Vagina (tissue), 2 donors: Measurements from ENCODE around the gene CALM3. TPM values are rescaled to one million over a fixed set of nuclear protein-coding genes. Genes with fewer than 3 reads are reported as not detected.

Source experiments
- DNase-seq, 2 donors: peaks; one replicate each; pipeline ENCODE4 v3.0.0-alpha.2; 2017; ENCODE audit errors: extremely low spot score in 2 of 2
- H3K27ac ChIP-seq: fragments of 200-600 bp; sonication (generic); one replicate; pipeline ENCODE4 v1.5.1; 2019
- H3K27me3 ChIP-seq: fragments of 200-600 bp; sonication (generic); one replicate; pipeline ENCODE4 v1.5.1; 2019
- H3K36me3 ChIP-seq, 2 donors: fragments of 200-600 bp; sonication (generic); one replicate each; pipeline ENCODE4 v1.5.1; 2017 to 2019
- H3K4me1 ChIP-seq: fragments of 200-600 bp; sonication (generic); one replicate; pipeline ENCODE4 v1.5.1; 2019
- H3K4me3 ChIP-seq, 2 donors: fragments of 200-600 bp; sonication (generic); 1 replicate in 1 of 2; 2 replicates in 1 of 2; pipeline ENCODE4 v1.5.1; 2016 to 2019
- H3K9me3 ChIP-seq: fragments of 200-600 bp; sonication (generic); one replicate; pipeline ENCODE4 v1.5.1; 2019
- POLR2A ChIP-seq, 2 donors: fragments of 450-650 bp; IDR thresholded peaks; one replicate each; pipeline ENCODE4 v1.6.1; 2017; ENCODE audit warnings: antibody characterized with exemption in 2 of 2, mild to moderate bottlenecking in 2 of 2, moderate library complexity in 2 of 2
- POLR2AphosphoS5 ChIP-seq, 2 donors: sonication (generic); formaldehyde crosslinking; IDR thresholded peaks; one replicate each; pipeline ENCODE4 v1.9.0; 2017; ENCODE audit warnings: antibody characterized with exemption in 2 of 2, mild to moderate bottlenecking in 2 of 2, low read depth in 1 of 2; ENCODE audit not compliant: insufficient read depth in 1 of 2
- intact Hi-C: fragments of 100-400 bp; cut with DNase I; formaldehyde crosslinking; loops from one replicate; pipeline ENCODE4 v1.15.1; 2023
- total RNA-seq: library from RNA; depleted of rRNA; stranded (reverse); fragments of >200 nt; gene quantifications from one replicate; pipeline ENCODE4 v1.2.3, GENCODE V29; 2016
- TF ChIP-seq, protein P1 (sequence below), 3 experiments: fragments of 450-650 bp in 2 of 3; fragments of 200-600 bp in 1 of 3; sonication (generic) in 1 of 3; IDR thresholded peaks; one replicate each; pipeline ENCODE4 v1.5.1; 2017 to 2019; ENCODE audit warnings: antibody characterized with exemption in 3 of 3, mild to moderate bottlenecking in 2 of 3, moderate library complexity in 2 of 3

CALM3 gene
- total RNA-seq, 1 donor from 2014 or later, result 105 TPM

DNA sequence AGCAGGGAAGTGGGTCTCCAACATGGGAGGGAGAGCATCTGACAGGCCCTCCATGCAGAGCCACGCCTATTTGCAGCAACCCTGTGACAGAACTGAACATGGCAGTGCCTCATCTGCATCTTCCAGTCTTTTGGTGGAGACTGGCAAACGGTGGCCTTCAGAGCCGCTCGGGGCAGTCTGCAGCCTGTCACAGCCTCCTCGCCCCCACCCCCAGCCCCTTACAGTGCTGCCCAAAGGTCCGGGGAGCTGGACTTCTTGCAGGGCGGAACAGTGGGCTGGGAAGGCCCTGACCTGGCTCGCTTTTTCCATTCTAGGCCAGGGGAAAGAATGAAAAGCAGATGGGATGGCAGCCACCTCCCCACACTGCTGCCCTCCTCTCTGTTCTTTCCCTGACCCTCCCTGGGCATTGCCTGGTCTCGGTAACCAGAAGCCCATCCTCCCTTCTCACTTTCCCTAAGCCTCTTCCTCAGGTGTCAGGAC lies 2.7 kb downstream of the CALM3 start:
- TF ChIP-seq POLR2A (IDR thresholded peaks at IDR 0.05), result no peak
- TF ChIP-seq, protein P1, sequence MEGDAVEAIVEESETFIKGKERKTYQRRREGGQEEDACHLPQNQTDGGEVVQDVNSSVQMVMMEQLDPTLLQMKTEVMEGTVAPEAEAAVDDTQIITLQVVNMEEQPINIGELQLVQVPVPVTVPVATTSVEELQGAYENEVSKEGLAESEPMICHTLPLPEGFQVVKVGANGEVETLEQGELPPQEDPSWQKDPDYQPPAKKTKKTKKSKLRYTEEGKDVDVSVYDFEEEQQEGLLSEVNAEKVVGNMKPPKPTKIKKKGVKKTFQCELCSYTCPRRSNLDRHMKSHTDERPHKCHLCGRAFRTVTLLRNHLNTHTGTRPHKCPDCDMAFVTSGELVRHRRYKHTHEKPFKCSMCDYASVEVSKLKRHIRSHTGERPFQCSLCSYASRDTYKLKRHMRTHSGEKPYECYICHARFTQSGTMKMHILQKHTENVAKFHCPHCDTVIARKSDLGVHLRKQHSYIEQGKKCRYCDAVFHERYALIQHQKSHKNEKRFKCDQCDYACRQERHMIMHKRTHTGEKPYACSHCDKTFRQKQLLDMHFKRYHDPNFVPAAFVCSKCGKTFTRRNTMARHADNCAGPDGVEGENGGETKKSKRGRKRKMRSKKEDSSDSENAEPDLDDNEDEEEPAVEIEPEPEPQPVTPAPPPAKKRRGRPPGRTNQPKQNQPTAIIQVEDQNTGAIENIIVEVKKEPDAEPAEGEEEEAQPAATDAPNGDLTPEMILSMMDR (IDR thresholded peaks at IDR 0.05), result no peak
- no peak for TF ChIP-seq POLR2AphosphoS5 (IDR thresholded peaks at IDR 0.05; ENCODE audit: insufficient read depth in 1 of 2, low read depth in 1 of 2)
- H3K4me3 ChIP-seq, result peak overlapping the region in 1 of 2 donors; percentile 99
- no peaks in the 10 kb centered on the region for H3K9me3 ChIP-seq
- H3K27me3 ChIP-seq, result no peaks in the 10 kb centered on the region
- DNase-seq, result peak in 1 of 2 donors; percentile 84
- peaks cover 51% of the 10 kb centered on the region for H3K4me1 ChIP-seq
- peak overlapping the region; percentile 97 for H3K27ac ChIP-seq
- intact Hi-C loops, result no loop called here
- H3K36me3 ChIP-seq, result peaks cover 0 to 23% of the 10 kb centered on the region in 2 donors

DNA sequence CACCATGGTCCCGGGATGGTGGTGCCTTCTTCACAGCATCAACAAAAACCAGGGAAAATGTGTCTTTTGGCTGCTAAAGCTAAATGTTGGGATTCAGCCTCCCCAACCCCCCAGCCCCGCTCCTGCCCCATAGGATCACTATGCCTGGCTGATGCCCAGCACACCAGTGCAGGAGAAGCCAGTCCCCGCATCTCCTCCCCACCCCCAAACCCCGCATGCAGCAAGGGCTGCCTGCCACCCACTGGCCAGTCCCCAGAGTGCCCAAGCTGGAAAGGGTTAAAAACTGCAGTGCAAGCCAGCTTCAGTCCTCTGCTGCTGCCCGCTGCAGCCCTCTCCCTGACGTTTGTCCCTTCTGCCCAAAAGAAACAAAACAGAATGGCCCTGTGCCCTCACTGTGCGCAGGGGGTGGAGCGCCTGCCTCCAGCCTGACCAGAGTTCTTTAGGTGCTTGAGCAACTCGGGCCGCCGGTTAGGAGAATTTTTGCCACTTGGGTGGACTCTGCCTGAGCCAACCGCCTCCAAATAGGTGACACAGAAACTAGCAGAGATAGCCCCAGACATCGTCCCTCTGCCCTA lies 3.7 kb downstream of the CALM3 start:
- Histone ChIP-seq H3K4me1 (peaks cover 51% of the 10 kb centered on the region), H3K9me3 (no peaks in the 10 kb centered on the region), H3K27ac (peak overlapping the region; percentile 53), H3K4me3 (peak overlapping the region in 1 of 2 donors; percentile 6), H3K36me3 (peaks cover 0 to 34% of the 10 kb centered on the region in 2 donors), H3K27me3 (no peaks in the 10 kb centered on the region)
- DNase-seq, result peak in 1 of 2 donors; percentile 54
- intact Hi-C loops, result no loop called here
- no peak for TF ChIP-seq POLR2AphosphoS5 (IDR thresholded peaks at IDR 0.05; ENCODE audit: insufficient read depth in 1 of 2, low read depth in 1 of 2)
- TF ChIP-seq, protein P1 (IDR thresholded peaks at IDR 0.05), result no peak
- TF ChIP-seq POLR2A (IDR thresholded peaks at IDR 0.05), result no peak

DNA sequence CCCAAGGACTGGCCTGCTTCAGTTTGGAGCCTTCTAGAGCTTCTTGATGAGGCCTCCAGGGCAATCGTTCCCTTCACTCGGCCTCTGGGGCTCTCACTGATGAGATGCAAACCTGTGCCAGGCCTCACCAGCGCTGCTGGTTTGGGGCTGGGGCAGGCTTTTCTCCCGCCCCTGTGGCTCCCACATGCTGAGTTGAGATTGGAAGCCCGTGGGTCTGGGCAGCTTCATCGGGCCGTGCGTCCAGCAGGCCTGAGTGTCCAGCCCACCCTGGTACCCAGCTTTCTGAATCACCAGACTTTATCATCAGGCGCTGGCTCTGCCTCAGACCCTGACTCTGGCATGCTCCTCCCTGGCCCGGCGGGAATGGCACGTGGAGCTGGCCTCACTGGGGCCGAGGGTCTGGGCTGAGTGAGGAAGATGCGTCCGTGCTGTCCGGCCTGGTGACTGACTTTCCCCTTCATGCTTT lies 4.3 kb downstream of the CALM3 start:
- H3K4me1 ChIP-seq, result peaks cover 46% of the 10 kb centered on the region
- H3K27me3 ChIP-seq, result no peaks in the 10 kb centered on the region
- peaks cover 0 to 39% of the 10 kb centered on the region in 2 donors for H3K36me3 ChIP-seq
- peak in 1 of 2 donors; percentile 85 for DNase-seq
- H3K9me3 ChIP-seq, result no peaks in the 10 kb centered on the region
- intact Hi-C loops, result no loop called here
- TF ChIP-seq POLR2AphosphoS5 (IDR thresholded peaks at IDR 0.05; ENCODE audit: insufficient read depth in 1 of 2, low read depth in 1 of 2) (no peak), POLR2A (IDR thresholded peaks at IDR 0.05) (no peak)
- TF ChIP-seq, protein P1 (IDR thresholded peaks at IDR 0.05), result no peak
- H3K27ac ChIP-seq, result peak overlapping the region; percentile 53
- peak overlapping the region in 1 of 2 donors; percentile 6 for H3K4me3 ChIP-seq

DNA sequence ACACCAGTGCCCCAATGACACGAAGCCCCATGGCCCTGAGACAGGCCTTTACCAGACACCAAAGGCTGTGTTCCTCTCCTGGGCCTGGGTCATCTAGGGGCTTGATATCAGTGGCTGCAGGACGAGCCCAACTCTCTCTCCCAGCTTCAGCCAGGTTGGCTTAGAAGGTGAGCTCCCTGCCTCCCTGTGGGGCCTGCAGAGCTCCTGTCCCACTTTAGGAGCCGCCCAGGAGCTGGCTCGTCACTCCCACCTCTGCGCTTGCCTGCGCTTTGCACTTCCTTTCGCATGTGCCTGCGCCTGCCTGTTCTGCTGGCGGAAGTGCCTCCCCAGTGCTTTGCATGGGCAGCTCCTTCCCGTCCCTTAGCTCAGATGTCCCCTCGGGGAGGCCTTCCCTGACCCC lies 4.9 kb downstream of the CALM3 start:
- H3K27ac ChIP-seq, result no peak overlapping the region
- no peaks in the 10 kb centered on the region for H3K27me3 ChIP-seq
- TF ChIP-seq POLR2AphosphoS5 (IDR thresholded peaks at IDR 0.05; ENCODE audit: insufficient read depth in 1 of 2, low read depth in 1 of 2) (no peak), POLR2A (IDR thresholded peaks at IDR 0.05) (no peak)
- TF ChIP-seq, protein P1 (IDR thresholded peaks at IDR 0.05), result no peak
- intact Hi-C loops, result no loop called here
- H3K4me1 ChIP-seq, result peaks cover 47% of the 10 kb centered on the region
- H3K36me3 ChIP-seq, result peaks cover 0 to 43% of the 10 kb centered on the region in 2 donors
- DNase-seq, result peak in 1 of 2 donors; percentile 84
- H3K9me3 ChIP-seq, result no peaks in the 10 kb centered on the region
- H3K4me3 ChIP-seq, result no peak overlapping the region
